GM23338 (cell line): ENCODE measurements around the gene MFSD6L. TPM values are rescaled to one million over a fixed set of nuclear protein-coding genes. Genes with fewer than 3 reads are reported as not detected.

ENCODE experiments used
- ATAC-seq: fragments of 200-7000 bp; cut with Tn5 transposase; 3 replicates; pipeline ENCODE4 v1.9.1; 2020
- DNase-seq: peaks from one replicate; pipeline ENCODE4 v3.0.0-alpha.2; 2015; ENCODE audit warnings: low spot score
- H2AFZ ChIP-seq: fragments of 200-600 bp; sonication (generic); 2 replicates; pipeline ENCODE4 v1.8.0; 2016; ENCODE audit warnings: antibody characterized with exemption, mild to moderate bottlenecking, moderate library complexity
- H3F3A ChIP-seq: fragments of 200-600 bp; sonication (generic); replicated peaks from 2 replicates; pipeline ENCODE4 v1.8.0; 2017; ENCODE audit warnings: antibody characterized with exemption, mixed run types, low read depth
- H3K27ac ChIP-seq: fragments of 200-600 bp; sonication (generic); 2 replicates; pipeline ENCODE4 v1.6.1; 2016; ENCODE audit warnings: low read depth
- H3K27me3 ChIP-seq: fragments of 200-600 bp; sonication (generic); 2 replicates; pipeline ENCODE4 v1.8.0; 2016; ENCODE audit warnings: mild to moderate bottlenecking, mixed run types, moderate library complexity; ENCODE audit not compliant: insufficient read depth
- H3K36me3 ChIP-seq: fragments of 200-600 bp; sonication (generic); 2 replicates; pipeline ENCODE4 v1.8.0; 2016; ENCODE audit warnings: mild to moderate bottlenecking; ENCODE audit not compliant: insufficient read depth
- H3K4me1 ChIP-seq: fragments of 200-600 bp; sonication (generic); 2 replicates; pipeline ENCODE4 v1.8.0; 2016; ENCODE audit warnings: mild to moderate bottlenecking, moderate library complexity; ENCODE audit not compliant: insufficient read depth
- H3K4me2 ChIP-seq: fragments of 200-600 bp; sonication (generic); 2 replicates; pipeline ENCODE4 v1.7.1; 2017; ENCODE audit warnings: mixed run types
- H3K4me3 ChIP-seq: fragments of 200-600 bp; sonication (generic); 2 replicates; pipeline ENCODE4 v1.6.1; 2016; ENCODE audit warnings: mixed run types
- H3K79me2 ChIP-seq: fragments of 200-600 bp; sonication (generic); replicated peaks from 2 replicates; pipeline ENCODE4 v1.8.0; 2017; ENCODE audit warnings: mild to moderate bottlenecking; ENCODE audit not compliant: insufficient read depth
- H3K9me2 ChIP-seq: fragments of 200-600 bp; sonication (generic); 2 replicates; pipeline ENCODE4 v1.8.0; 2017; ENCODE audit not compliant: insufficient read depth
- H4K20me1 ChIP-seq: fragments of 200-600 bp; sonication (generic); replicated peaks from 2 replicates; pipeline ENCODE4 v1.8.0; 2017; ENCODE audit warnings: mild to moderate bottlenecking; ENCODE audit not compliant: insufficient read depth
- H3K27ac Mint-ChIP-seq: 2 replicates; pipeline ENCODE4 v1.8.0; 2020; ENCODE audit warnings: inconsistent platforms, mild to moderate bottlenecking, moderate library complexity, mixed read lengths
- H3K27me3 Mint-ChIP-seq: 3 replicates; pipeline ENCODE4 v1.8.0; 2022; ENCODE audit warnings: low read depth, mild to moderate bottlenecking, moderate library complexity, mixed read lengths, inconsistent platforms; ENCODE audit not compliant: insufficient read depth, poor library complexity
- H3K36me3 Mint-ChIP-seq: 3 replicates; pipeline ENCODE4 v1.8.0; 2021; ENCODE audit warnings: low read depth, mild to moderate bottlenecking, inconsistent platforms, moderate library complexity, mixed read lengths
- H3K4me1 Mint-ChIP-seq: 3 replicates; pipeline ENCODE4 v1.8.0; 2020; ENCODE audit warnings: mild to moderate bottlenecking, inconsistent platforms, mixed read lengths
- H3K4me3 Mint-ChIP-seq: 3 replicates; pipeline ENCODE4 v1.8.0; 2021; ENCODE audit warnings: moderate library complexity, mild to moderate bottlenecking, inconsistent platforms, mixed read lengths
- H3K9me3 Mint-ChIP-seq: 3 replicates; pipeline ENCODE4 v1.8.0; 2020; ENCODE audit warnings: moderate library complexity, mild to moderate bottlenecking, inconsistent platforms, mixed read lengths
- CREB1 ChIP-seq: fragments of 250-450 bp; sonication (Bioruptor Pico); IDR thresholded peaks from 2 replicates; pipeline ENCODE4 v1.5.0; 2020; ENCODE audit warnings: low read depth, mild to moderate bottlenecking, moderate library complexity
- CTCF ChIP-seq, 2 experiments: fragments of 200-600 bp in 1 of 2; sonication (generic) in 1 of 2; conservative IDR thresholded peaks; 2 replicates each; pipeline versions ENCODE4 v1.5.1 to v1.6.1; 2016 to 2017; ENCODE audit warnings: antibody characterized with exemption in 2 of 2, low read depth in 2 of 2, mild to moderate bottlenecking in 2 of 2, moderate library complexity in 1 of 2
- ETS1 ChIP-seq: IDR thresholded peaks from 2 replicates; pipeline ENCODE4 v1.6.1; 2016; ENCODE audit warnings: antibody characterized with exemption
- EZH2 ChIP-seq: fragments of 200-600 bp; sonication (generic); IDR thresholded peaks from one replicate; pipeline ENCODE4 v1.8.0; 2017; ENCODE audit warnings: antibody characterized with exemption, mild to moderate bottlenecking, low read depth; ENCODE audit not compliant: unreplicated experiment
- EZH2phosphoT487 ChIP-seq: fragments of 200-600 bp; sonication (generic); IDR thresholded peaks from one replicate; pipeline ENCODE4 v1.8.1; 2018; ENCODE audit warnings: antibody characterized with exemption; ENCODE audit not compliant: unreplicated experiment
- JUNB ChIP-seq: IDR thresholded peaks from one replicate; pipeline ENCODE4 v1.6.1; 2016; ENCODE audit warnings: antibody characterized with exemption; ENCODE audit not compliant: unreplicated experiment
- NANOG ChIP-seq: IDR thresholded peaks from 2 replicates; pipeline ENCODE4 v1.6.1; 2016; ENCODE audit warnings: antibody characterized with exemption, borderline replicate concordance
- POLR2AphosphoS5 ChIP-seq: IDR thresholded peaks from 2 replicates; pipeline ENCODE4 v1.6.1; 2016; ENCODE audit warnings: antibody characterized with exemption, low read depth
- REST ChIP-seq: IDR thresholded peaks from one replicate; pipeline ENCODE4 v1.6.1; 2018; ENCODE audit warnings: antibody characterized with exemption; ENCODE audit not compliant: unreplicated experiment
- STAT1 ChIP-seq: IDR thresholded peaks from one replicate; pipeline ENCODE4 v1.6.1; 2016; ENCODE audit warnings: antibody characterized with exemption; ENCODE audit not compliant: unreplicated experiment
- ZNF114 ChIP-seq: fragments of 250-450 bp; sonication (Bioruptor Pico); IDR thresholded peaks from 2 replicates; pipeline ENCODE4 v1.5.0; 2020; ENCODE audit warnings: mild to moderate bottlenecking, moderate library complexity
- ZNF331 ChIP-seq: fragments of 250-450 bp; sonication (Bioruptor Pico); IDR thresholded peaks from 2 replicates; pipeline ENCODE4 v1.5.0; 2020; ENCODE audit warnings: low read depth, mild to moderate bottlenecking, moderate library complexity
- ZNF462 ChIP-seq: fragments of 250-450 bp; sonication (Bioruptor Pico); IDR thresholded peaks from 2 replicates; pipeline ENCODE4 v1.5.0; 2020; ENCODE audit warnings: mild to moderate bottlenecking, moderate library complexity
- polyA plus RNA-seq: library from polyadenylated mRNA; unstranded; fragments of >200 nt; fragmentation: Nextera tagmentation; extraction: Ambion mirVana; gene quantifications from 2 replicates; pipeline ENCODE4 v1.2.1, GENCODE V29; 2016
- total RNA-seq: library from RNA; depleted of rRNA; stranded (reverse); fragments of >200 nt; shearing (Covaris generic); gene quantifications from 2 replicates; pipeline ENCODE4 v1.2.3, GENCODE V29; 2014

The MFSD6L gene
- total and polyA plus RNA-seq, 2 experiments from 2014 or later, result 0.52 to 2.8 TPM

- Histone ChIP-seq H2AFZ (peak overlapping the region; percentile 63), H3K36me3 (no peaks in the 10 kb centered on the region; the same call in 1 of the 2 replicates), H3K9me2 (peaks cover 2% of the 10 kb centered on the region; the same call in 1 of the 2 replicates), H3K27me3 (no peaks in the 10 kb centered on the region), H3K27ac (no peak overlapping the region), H3F3A (no peaks in the 10 kb centered on the region), H4K20me1 (no peaks in the 10 kb centered on the region), H3K4me2 (no peak overlapping the region), H3K4me3 (no peak overlapping the region), H3K79me2 (no peaks in the 10 kb centered on the region), H3K4me1 (no peaks in the 10 kb centered on the region)
- DNase-seq, result no peak
- no peak for TF ChIP-seq ZNF331 (CRISPR knock-in tag)
- no peak for TF ChIP-seq POLR2AphosphoS5
- TF ChIP-seq ZNF114 (CRISPR knock-in tag), result no peak
- TF ChIP-seq EZH2phosphoT487, result no peak
- no peak for TF ChIP-seq STAT1
- no peak for TF ChIP-seq CREB1 (CRISPR knock-in tag)
- no peak for TF ChIP-seq ZNF462
- TF ChIP-seq NANOG, result no peak
- TF ChIP-seq ETS1, result no peak
- TF ChIP-seq CTCF (conservative IDR thresholded peaks at IDR 0.05; ENCODE audit: low read depth in 2 of 2), result no peak
- TF ChIP-seq REST, result no peak
- TF ChIP-seq EZH2, result no peak
- TF ChIP-seq JUNB, result no peak
- Mint-ChIP-seq H3K4me1 (peaks cover 12% of the 10 kb centered on the region), H3K27ac (no peak overlapping the region), H3K36me3 (no peaks in the 10 kb centered on the region; the same call in 2 of the 3 replicates), H3K4me3 (no peak overlapping the region), H3K27me3 (peaks cover 9% of the 10 kb centered on the region), H3K9me3 (peaks cover 7% of the 10 kb centered on the region)
- no peak for ATAC-seq
These were observed 7.2 kb upstream of the MFSD6L start for GRCh38 chr17:8806253-8806925.
